Esophagus muscularis mucosa (tissue), 3 donors: ENCODE results near the gene ITM2C.
A peak's percentile ranks its signal among the peaks of the same experiment; 100 is the strongest.

ENCODE experiments used
- POLR2A ChIP-seq: fragments of 450-650 bp; IDR thresholded peaks from one replicate; pipeline ENCODE4 v1.6.1; 2017; ENCODE audit warnings: antibody characterized with exemption, moderate library complexity, mild to moderate bottlenecking, low read depth
- POLR2AphosphoS5 ChIP-seq, 2 donors: sonication (generic); formaldehyde crosslinking; IDR thresholded peaks; one replicate each; pipeline ENCODE4 v1.6.1; 2017; ENCODE audit warnings: antibody characterized with exemption in 2 of 2
- TF ChIP-seq, protein P1 (sequence below), 3 experiments: fragments of 200-600 bp in 2 of 3; fragments of 450-650 bp in 1 of 3; sonication (generic) in 2 of 3; IDR thresholded peaks; one replicate each; pipeline ENCODE4 v1.5.1; 2017 to 2019; ENCODE audit warnings: antibody characterized with exemption in 3 of 3, mild to moderate bottlenecking in 2 of 3, moderate library complexity in 1 of 3

DNA sequence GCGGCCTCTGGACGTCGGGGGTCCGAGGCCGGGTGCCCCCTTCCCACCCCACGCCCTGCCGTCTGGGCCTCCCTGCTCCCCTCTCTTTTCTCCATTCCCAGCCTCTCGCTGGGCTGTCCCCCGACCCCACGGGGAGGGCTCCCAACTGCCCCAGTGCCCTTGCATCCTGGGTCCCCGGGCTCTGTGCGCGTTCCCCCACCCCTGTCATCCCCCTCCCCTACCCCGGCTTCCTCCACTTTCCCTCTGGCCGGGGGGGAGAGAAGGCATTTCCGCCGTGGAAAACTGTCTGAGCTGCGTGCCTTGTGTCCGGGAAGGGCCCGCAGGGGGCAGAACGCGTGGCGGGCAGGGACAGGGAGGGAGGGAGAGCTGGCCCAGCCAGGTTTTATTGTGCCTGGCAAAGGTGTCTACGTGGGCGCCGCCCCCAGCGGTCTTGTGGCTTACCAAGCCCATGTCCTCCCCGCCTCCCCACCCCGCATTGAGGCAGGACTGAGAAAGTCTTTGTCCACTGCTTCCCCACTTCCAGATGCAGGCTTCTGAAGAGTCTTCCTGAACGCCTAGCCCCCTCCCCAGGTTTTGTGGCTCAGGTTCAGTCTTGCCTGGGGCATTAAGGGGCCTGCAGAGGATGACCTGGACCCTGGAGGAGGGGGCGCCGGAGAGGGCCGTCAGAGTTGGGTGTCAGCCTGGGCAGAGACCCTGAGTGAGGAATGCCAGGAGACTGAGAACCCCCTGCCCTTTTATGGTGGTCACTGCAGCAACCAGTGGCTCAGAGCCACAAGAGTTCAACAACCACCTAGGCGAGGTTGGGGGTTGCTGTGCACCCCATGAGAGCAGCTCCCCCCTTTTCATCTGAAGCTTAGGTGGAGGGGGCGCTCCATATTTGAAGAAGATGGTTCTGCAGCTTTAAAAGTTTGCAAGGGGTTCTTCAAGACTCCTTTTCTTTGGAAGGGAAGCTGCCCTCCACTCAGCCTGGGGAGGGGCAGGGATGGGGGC is 1.3 kb downstream of the ITM2C start:
- TF ChIP-seq POLR2AphosphoS5 (IDR thresholded peaks at IDR 0.05) (no peak), POLR2A (no peak)
- TF ChIP-seq, protein P1, sequence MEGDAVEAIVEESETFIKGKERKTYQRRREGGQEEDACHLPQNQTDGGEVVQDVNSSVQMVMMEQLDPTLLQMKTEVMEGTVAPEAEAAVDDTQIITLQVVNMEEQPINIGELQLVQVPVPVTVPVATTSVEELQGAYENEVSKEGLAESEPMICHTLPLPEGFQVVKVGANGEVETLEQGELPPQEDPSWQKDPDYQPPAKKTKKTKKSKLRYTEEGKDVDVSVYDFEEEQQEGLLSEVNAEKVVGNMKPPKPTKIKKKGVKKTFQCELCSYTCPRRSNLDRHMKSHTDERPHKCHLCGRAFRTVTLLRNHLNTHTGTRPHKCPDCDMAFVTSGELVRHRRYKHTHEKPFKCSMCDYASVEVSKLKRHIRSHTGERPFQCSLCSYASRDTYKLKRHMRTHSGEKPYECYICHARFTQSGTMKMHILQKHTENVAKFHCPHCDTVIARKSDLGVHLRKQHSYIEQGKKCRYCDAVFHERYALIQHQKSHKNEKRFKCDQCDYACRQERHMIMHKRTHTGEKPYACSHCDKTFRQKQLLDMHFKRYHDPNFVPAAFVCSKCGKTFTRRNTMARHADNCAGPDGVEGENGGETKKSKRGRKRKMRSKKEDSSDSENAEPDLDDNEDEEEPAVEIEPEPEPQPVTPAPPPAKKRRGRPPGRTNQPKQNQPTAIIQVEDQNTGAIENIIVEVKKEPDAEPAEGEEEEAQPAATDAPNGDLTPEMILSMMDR (IDR thresholded peaks at IDR 0.05) = peak in 2 of 3 experiments; percentile 12 to 32
